Naive thymus-derived CD8-positive, alpha-beta T cell (primary cell): ENCODE measurements around the gene KLHL18. TPM values are rescaled to one million over a fixed set of nuclear protein-coding genes. Genes with fewer than 3 reads are reported as not detected.
"Not testable (repeated sequence)": the region's sequence is repeated elsewhere in the genome, so short reads cannot be mapped to it uniquely, and the experiment has no call there.

ENCODE experiments used
- ATAC-seq, 2 donors: fragments of 150-1000 bp; cut with Tn5 transposase in 1 of 2; sonication (Bioruptor Pico), chemical (Tn5 transposase) in 1 of 2; 1 replicate in 1 of 2; 2 replicates in 1 of 2; pipeline ENCODE4 v1.10.0; 2021; ENCODE audit warnings: mild to moderate bottlenecking in 2 of 2, moderate library complexity in 2 of 2
- POLR2A ChIA-PET: fragments of 350-600 bp; sonication (Branson Sonifier 250); formaldehyde crosslinking; loops from one replicate; lab custom pipeline; 2021; ENCODE audit warnings: antibody characterized with exemption; lab: Charles Lee
- DNase-seq, 10 donors: peaks; one replicate each; pipeline versions ENCODE4 v3.0.0 to v3.0.0-alpha.2; 2020 to 2022
- H3K27ac Mint-ChIP-seq, 10 donors: one replicate each; pipeline ENCODE4 v1.8.0; 2020 to 2022; ENCODE audit warnings: mild to moderate bottlenecking in 10 of 10, mixed read lengths in 10 of 10, moderate library complexity in 4 of 10, inconsistent platforms in 1 of 10
- H3K27me3 Mint-ChIP-seq, 5 donors: one replicate each; pipeline ENCODE4 v1.8.0; 2021 to 2022; ENCODE audit warnings: mixed read lengths in 5 of 5
- H3K36me3 Mint-ChIP-seq, 3 donors: one replicate each; pipeline ENCODE4 v1.8.0; 2020 to 2022; ENCODE audit warnings: mixed read lengths in 3 of 3, mild to moderate bottlenecking in 2 of 3, inconsistent platforms in 1 of 3
- H3K4me1 Mint-ChIP-seq, 4 donors: one replicate each; pipeline ENCODE4 v1.8.0; 2021 to 2022; ENCODE audit warnings: mixed read lengths in 4 of 4
- H3K4me3 Mint-ChIP-seq, 10 donors: one replicate each; pipeline ENCODE4 v1.8.0; 2020 to 2022; ENCODE audit warnings: mild to moderate bottlenecking in 10 of 10, mixed read lengths in 10 of 10, moderate library complexity in 6 of 10, inconsistent platforms in 1 of 10
- H3K9me3 Mint-ChIP-seq, 9 donors: one replicate each; pipeline ENCODE4 v1.8.0; 2020 to 2022; ENCODE audit warnings: mixed read lengths in 9 of 9, mild to moderate bottlenecking in 3 of 9, inconsistent platforms in 1 of 9, moderate library complexity in 1 of 9
- polyA plus RNA-seq, 3 donors: library from polyadenylated mRNA; unstranded; fragments of 300-500 nt; fragmentation: Illumina TruSeq; gene quantifications; one replicate each; pipeline ENCODE4 v1.2.3, GENCODE V29; 2021
- total RNA-seq, 8 experiments: library from RNA in 2 of 8; stranded (reverse) in 2 of 8; gene quantifications; one replicate each; pipeline ENCODE4 v1.2.3 and lab custom pipeline; 2021 to 2026

KLHL18 gene
- total and polyA plus RNA-seq, 5 experiments from 2014 or later = 13.4 to 21.9 (median 18.2) TPM

DNA sequence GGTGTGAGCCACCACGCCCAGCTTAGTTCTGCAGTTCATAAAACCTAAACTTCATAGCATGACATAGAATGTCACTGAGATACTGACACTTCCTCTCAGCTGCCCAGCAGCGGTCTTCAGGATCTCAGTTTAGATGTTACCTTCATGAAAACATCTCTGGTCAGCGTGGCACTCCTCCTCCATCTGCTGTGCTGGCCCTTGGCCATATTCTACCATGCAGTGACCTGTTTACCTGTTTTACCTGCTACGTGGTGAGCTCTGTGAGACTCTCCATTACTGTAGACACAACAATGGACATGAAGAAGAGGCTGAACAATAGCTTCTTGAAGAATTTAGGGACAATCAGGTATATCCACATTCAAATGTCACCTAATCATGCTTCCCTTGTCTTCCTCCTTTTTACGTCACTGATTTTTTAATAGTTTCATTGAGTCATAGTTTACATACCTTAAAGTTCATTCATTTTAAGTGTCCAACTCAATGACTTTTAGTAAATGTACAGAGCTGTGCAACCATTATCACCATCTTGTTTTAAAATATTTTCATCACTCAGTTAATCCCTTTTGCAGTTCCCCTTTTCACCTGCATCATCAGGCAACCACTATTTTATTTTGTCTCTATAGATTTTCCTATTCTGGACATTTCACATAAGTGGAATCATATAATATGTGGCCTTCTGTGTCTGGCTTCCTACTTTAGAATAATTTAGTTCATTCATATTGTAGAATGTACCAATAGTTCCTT, 65.8 kb downstream of the KLHL18 start:
- Mint-ChIP-seq H3K36me3 (peaks cover 6 to 22% (median 6%) of the 10 kb centered on the region in 3 donors), H3K27ac (peak overlapping the region in 3 of 10 donors; percentile 36 to 52 (median 43)), H3K27me3 (no peaks in the 10 kb centered on the region), H3K9me3 (no peaks in the 10 kb centered on the region), H3K4me1 (peaks cover 8 to 25% (median 10%) of the 10 kb centered on the region in 4 donors), H3K4me3 (no peak overlapping the region)
- POLR2A ChIA-PET = no interaction called here
- DNase-seq (no peak), ATAC-seq (no peak)

DNA sequence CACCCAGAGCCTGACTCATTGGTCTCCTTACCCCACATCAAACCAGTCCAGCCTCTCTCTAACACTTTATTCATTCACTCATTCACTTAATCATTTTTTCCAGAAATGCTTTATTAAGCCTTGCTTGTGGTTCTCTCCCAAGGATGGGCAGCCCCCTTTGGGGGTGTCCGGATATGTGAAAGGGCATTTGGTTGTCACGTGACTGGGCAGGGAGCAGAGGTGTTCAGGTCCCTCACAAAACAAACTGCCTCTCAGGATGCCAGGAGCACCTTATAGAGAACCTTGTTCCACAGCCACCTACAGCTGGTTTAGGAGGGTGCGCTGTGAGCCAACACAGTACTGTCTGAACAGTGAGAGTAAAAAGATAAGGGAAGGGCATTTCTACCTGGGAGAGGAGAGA, 72.3 kb downstream of the KLHL18 start:
- H3K9me3 Mint-ChIP-seq = peaks cover 0 to 23% (median 7%) of the 10 kb centered on the region in 9 donors
- H3K27me3 Mint-ChIP-seq = no peaks in the 10 kb centered on the region
- H3K27ac Mint-ChIP-seq = peak overlapping the region in 2 of 10 donors; percentile 6 to 51

DNA sequence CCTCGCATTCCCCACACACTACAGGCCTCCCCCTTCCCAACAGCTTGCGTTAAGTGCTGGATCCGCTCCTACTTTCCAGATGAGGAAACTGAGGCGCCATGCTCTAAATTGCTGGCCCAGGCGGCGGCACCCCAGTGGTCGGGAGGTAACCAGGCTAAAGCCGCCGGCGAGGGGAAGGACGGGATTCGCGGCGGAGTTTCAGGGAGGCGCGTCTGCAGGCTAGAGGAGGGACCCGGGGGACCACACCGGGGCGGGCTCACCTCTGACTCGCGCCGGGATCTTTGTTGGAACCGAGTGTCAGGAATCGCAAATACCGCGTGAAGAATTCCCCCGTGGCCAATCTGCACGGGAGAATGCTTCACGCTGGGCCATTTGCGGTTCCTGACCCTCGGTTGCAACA, 73.5 kb downstream of the KLHL18 start:
- ATAC-seq (no peak), DNase-seq (no peak)
- Mint-ChIP-seq H3K36me3 (peaks cover 0 to 12% (median 8%) of the 10 kb centered on the region in 3 donors), H3K27me3 (no peaks in the 10 kb centered on the region), H3K4me1 (peaks cover 0 to 8% (median 0%) of the 10 kb centered on the region in 4 donors), H3K27ac (no peak overlapping the region), H3K9me3 (peaks cover 0 to 29% (median 14%) of the 10 kb centered on the region in 9 donors), H3K4me3 (no peak overlapping the region)
- POLR2A ChIA-PET = no interaction called here

More for the DNA sequence above, 72.3 kb downstream of the KLHL18 start:
- H3K4me1 Mint-ChIP-seq = peaks cover 0 to 6% (median 0%) of the 10 kb centered on the region in 4 donors
- H3K4me3 Mint-ChIP-seq = no peak overlapping the region
- POLR2A ChIA-PET = no interaction called here
- no peak for ATAC-seq
- DNase-seq = no peak
- H3K36me3 Mint-ChIP-seq = peaks cover 0 to 7% (median 4%) of the 10 kb centered on the region in 3 donors

GRCh38 chr3:47359323-47359722, 76.6 kb downstream of the KLHL18 start:
- peaks cover 12 to 14% (median 13%) of the 10 kb centered on the region in 4 donors for H3K4me1 Mint-ChIP-seq
- DNase-seq (no peak), ATAC-seq (no peak)
- H3K36me3 Mint-ChIP-seq = peaks cover 0 to 17% (median 14%) of the 10 kb centered on the region in 3 donors
- H3K27ac Mint-ChIP-seq = no peak overlapping the region
- peaks cover 2 to 39% (median 14%) of the 10 kb centered on the region in 9 donors for H3K9me3 Mint-ChIP-seq
- POLR2A ChIA-PET = no interaction called here
- H3K27me3 Mint-ChIP-seq = no peaks in the 10 kb centered on the region
- H3K4me3 Mint-ChIP-seq = no peak overlapping the region

- POLR2A ChIA-PET, DNase-seq, ATAC-seq, H3K27me3 Mint-ChIP-seq: not testable (repeated sequence)
- peaks cover 0 to 17% (median 14%) of the 10 kb centered on the region in 3 donors for H3K36me3 Mint-ChIP-seq
- H3K4me3 Mint-ChIP-seq = peak overlapping the region in 1 of 10 donors; percentile 16
- H3K4me1 Mint-ChIP-seq = peaks cover 12 to 14% (median 13%) of the 10 kb centered on the region in 4 donors
- H3K9me3 Mint-ChIP-seq = peaks cover 2 to 39% (median 14%) of the 10 kb centered on the region in 9 donors
- H3K27ac Mint-ChIP-seq = peak overlapping the region in 1 of 10 donors; percentile 39
Observed at GRCh38 chr3:47360110-47360517, 77.4 kb downstream of the KLHL18 start.

GRCh38 chr3:47362701-47363100, 80.0 kb downstream of the KLHL18 start:
- Mint-ChIP-seq H3K27ac (peak overlapping the region; percentile 55 to 92 (median 84)), H3K9me3 (peaks cover 2 to 37% (median 14%) of the 10 kb centered on the region in 9 donors), H3K4me3 (peak overlapping the region in 8 of 10 donors; percentile 33 to 78 (median 54)), H3K27me3 (no peaks in the 10 kb centered on the region), H3K36me3 (peaks cover 0 to 17% (median 14%) of the 10 kb centered on the region in 3 donors), H3K4me1 (peaks cover 12 to 14% (median 13%) of the 10 kb centered on the region in 4 donors)
- ATAC-seq (peak; percentile 33 to 87), DNase-seq (peak in 6 of 10 donors; percentile 6 to 35 (median 22))
- POLR2A ChIA-PET = interaction anchor here (2.3 kb wide), 1 partner anchor 18 kb away, joined by 9 read pairs; the partner anchor contains the start of gene PTPN23

DNA sequence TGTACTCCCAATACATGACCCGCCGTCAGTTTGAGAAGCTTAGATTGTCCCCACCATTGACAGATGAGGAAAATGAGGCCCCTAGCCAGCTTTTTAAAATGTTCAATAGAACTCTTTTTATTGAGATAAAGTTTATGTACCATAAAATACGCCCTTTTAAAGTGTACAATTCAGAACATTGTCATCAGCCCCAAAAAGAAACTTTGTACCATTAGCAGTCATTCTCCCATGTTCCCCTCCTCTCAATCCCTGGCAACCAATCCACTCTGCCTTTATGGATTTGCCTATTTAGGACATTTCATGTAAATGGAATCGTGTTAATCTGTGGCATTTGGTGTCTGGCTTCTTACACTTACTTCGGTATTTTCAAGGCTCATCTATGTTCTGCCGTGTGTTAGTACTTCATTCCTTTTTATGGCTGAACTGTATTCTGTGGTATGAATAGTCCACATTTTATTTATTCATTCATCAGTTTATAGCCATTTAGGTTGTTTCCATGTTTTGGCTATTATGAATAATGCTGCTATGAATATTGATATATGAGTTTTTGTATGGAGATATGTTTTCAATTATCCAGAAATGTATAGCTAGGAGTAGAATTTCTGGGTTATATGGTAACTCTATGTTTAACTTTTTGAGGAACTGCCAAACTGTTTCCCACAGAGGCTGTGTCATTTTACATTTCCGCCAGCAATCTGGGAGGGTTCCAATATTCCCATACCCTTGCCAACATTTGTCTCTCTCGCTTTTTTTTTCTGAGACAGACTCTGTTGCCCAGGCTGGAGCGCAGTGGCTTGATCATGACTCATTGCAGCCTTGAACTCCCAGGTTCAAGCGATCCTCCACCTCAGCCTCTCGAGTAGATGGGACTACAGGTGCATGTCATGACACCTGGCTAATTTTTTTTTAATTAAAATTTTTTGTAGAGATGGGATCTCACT, 82.7 kb downstream of the KLHL18 start:
- Mint-ChIP-seq H3K27ac (peak overlapping the region in 1 of 10 donors; percentile 9), H3K36me3 (peaks cover 0 to 5% (median 5%) of the 10 kb centered on the region in 3 donors), H3K4me3 (no peak overlapping the region), H3K9me3 (peaks cover 0 to 11% (median 4%) of the 10 kb centered on the region in 9 donors), H3K4me1 (peaks cover 11 to 14% (median 13%) of the 10 kb centered on the region in 4 donors), H3K27me3 (peaks cover 0 to 9% (median 8%) of the 10 kb centered on the region in 5 donors)
- POLR2A ChIA-PET = no interaction called here
- no peak for ATAC-seq
- no peak for DNase-seq

- H3K27me3 Mint-ChIP-seq = peaks cover 0 to 15% (median 8%) of the 10 kb centered on the region in 5 donors
- POLR2A ChIA-PET = no interaction called here
- H3K4me3 Mint-ChIP-seq = no peak overlapping the region
- H3K4me1 Mint-ChIP-seq = peaks cover 11 to 14% (median 13%) of the 10 kb centered on the region in 4 donors
- DNase-seq (no peak), ATAC-seq (no peak)
- peaks cover 0 to 11% (median 4%) of the 10 kb centered on the region in 9 donors for H3K9me3 Mint-ChIP-seq
- H3K36me3 Mint-ChIP-seq = peaks cover 0 to 5% (median 5%) of the 10 kb centered on the region in 3 donors
- peak overlapping the region in 1 of 10 donors; percentile 27 for H3K27ac Mint-ChIP-seq
Observed at GRCh38 chr3:47366833-47367232, 84.1 kb downstream of the KLHL18 start.

DNA sequence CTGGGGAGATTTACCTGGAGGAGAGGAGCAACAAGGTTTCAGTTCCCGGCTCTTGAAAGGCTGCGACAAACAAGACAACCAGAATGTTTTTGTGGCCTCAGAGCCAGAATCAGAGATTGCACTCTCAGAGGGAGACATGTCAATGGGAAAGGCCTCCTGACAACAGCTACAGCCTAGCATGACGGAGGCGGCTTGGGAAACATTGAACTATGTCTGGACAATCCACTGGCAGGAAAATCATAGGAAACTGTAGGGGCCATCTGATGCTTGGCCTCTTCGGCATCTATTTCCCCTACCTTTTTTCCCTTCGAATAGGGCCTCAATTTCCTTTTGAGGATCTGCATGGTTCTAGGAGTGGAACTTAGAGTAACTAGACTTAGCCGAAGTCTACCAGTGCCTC, 84.9 kb downstream of the KLHL18 start:
- Mint-ChIP-seq H3K36me3 (peaks cover 0 to 1% (median 1%) of the 10 kb centered on the region in 3 donors), H3K9me3 (peaks cover 0 to 8% (median 3%) of the 10 kb centered on the region in 9 donors), H3K27me3 (peaks cover 0 to 18% (median 8%) of the 10 kb centered on the region in 5 donors), H3K4me1 (peaks cover 6 to 9% (median 8%) of the 10 kb centered on the region in 4 donors), H3K27ac (no peak overlapping the region), H3K4me3 (no peak overlapping the region)
- ATAC-seq = no peak
- POLR2A ChIA-PET = no interaction called here
- DNase-seq = no peak

- POLR2A ChIA-PET = not testable (repeated sequence)
Observed at GRCh38 chr3:47370020-47370419, 87.3 kb downstream of the KLHL18 start.

GRCh38 chr3:47370887-47371697, 88.3 kb downstream of the KLHL18 start:
- Mint-ChIP-seq H3K9me3 (no peaks in the 10 kb centered on the region), H3K4me1 (peaks cover 0 to 5% (median 0%) of the 10 kb centered on the region in 4 donors), H3K36me3 (no peaks in the 10 kb centered on the region), H3K27ac (no peak overlapping the region), H3K4me3 (no peak overlapping the region), H3K27me3 (peaks cover 0 to 18% (median 8%) of the 10 kb centered on the region in 5 donors)
- POLR2A ChIA-PET = no interaction called here
- ATAC-seq (no peak), DNase-seq (peak in 6 of 10 donors; percentile 14 to 28 (median 20))

More at GRCh38 chr3:47370020-47370419, 87.3 kb downstream of the KLHL18 start:
- peaks cover 0 to 18% (median 8%) of the 10 kb centered on the region in 5 donors for H3K27me3 Mint-ChIP-seq
- not testable (repeated sequence) for H3K27ac Mint-ChIP-seq, ATAC-seq, H3K4me3 Mint-ChIP-seq, DNase-seq, H3K9me3 Mint-ChIP-seq, H3K4me1 Mint-ChIP-seq, H3K36me3 Mint-ChIP-seq
